Measurements from ENCODE around the gene ZFP36L1.

Gene ZFP36L1

DNA sequence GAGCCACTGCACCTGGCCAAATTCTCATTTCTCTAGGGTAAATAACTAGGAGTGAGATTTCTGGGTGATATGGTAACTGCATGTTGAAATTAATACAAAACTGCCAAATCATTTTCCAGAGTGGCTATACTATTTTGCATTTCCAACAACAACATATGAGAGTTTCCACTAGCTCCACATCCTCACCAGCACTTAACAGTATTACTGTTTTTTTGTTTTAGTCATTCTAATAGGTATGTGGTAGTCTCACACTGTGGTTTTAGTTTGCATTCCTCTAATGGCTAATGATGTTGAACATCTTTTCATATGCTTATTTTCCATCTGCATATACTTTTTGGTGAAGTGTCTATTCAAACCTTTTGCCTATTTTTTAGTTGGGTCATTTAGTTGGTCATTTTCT is 5.8 kb upstream of the ZFP36L1 start:
- intact Hi-C loops (cut with DNase I): no loop called here
- DNase-seq: no peak

DNA sequence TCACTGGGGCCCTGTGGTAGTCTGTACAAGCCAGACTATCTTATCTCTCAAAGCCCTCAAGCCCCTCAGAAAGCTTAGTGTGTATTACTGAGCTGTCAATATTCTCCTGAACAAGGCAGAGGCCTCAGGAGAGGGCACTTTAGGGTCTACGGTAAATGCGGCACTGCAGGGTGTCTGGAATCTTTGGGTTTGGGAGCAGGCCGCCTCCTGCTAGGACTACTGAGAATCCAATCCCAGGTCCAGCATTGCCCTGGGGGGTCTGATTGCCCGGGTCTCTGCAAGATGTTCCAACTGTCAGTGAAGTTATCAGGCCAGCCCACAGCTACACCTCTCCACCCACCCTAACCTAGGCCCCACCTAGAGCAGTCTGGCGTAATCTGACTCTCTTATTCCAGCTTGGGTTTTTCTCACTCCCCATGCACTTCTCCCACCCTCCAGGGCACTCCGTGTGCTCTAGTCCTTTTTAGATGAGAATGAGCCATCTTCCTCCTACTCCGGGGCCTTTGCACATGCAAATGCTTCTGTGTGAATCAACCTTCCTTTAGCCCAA is 4.3 kb upstream of the ZFP36L1 start:
- DNase-seq: peak in 1 of 10 donors; percentile 62
- intact Hi-C loops (cut with DNase I): no loop called here

GRCh38 chr14:68796418-68797101 is 3.7 kb upstream of the ZFP36L1 start:
- DNase-seq: no peak
- intact Hi-C loops (cut with DNase I): no loop called here

DNA sequence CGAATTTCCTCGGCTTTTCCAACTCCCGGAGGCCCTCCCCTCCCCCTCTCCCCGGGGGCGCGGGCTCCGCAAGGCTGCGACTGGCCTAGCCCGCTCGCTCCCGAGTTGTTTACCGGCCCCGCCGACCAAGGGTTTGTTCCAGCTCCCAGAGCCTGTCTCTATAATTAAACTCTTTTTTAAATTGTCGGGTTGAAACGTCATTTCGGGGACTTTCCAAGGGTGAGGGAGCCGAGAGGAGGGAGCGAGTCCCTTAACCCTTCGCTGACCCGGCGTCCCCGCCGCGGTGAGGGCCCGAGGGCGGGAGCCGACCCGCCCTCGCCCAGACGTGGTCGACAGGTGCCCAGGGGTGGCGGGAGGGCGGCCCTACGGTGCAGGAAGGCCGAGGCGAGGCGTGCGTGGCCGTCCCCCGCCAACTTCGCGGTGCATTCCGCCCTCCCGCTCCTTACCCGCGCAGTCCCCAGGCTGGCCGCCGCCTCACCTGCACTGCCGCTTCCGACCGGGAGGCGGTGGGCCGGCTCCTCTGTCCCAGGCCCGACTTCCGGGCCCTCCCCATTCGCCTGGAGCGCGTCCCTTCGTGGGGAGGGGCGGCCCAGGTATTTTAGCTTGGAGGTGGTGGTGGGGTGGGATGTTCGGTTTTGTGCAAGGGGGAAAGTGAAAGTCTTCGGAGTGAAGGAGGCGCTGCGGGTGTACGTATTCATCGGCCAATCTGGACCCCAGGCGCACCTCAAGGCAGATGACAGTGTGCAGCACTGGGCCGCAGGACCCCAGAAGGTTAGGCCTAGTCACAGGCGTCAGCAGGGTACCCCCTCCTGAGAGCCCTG is 2.9 kb upstream of the ZFP36L1 start:
- peak in 8 of 10 donors; percentile 42 to 93 (median 64) for DNase-seq
- intact Hi-C loops (cut with DNase I): no loop called here

DNA sequence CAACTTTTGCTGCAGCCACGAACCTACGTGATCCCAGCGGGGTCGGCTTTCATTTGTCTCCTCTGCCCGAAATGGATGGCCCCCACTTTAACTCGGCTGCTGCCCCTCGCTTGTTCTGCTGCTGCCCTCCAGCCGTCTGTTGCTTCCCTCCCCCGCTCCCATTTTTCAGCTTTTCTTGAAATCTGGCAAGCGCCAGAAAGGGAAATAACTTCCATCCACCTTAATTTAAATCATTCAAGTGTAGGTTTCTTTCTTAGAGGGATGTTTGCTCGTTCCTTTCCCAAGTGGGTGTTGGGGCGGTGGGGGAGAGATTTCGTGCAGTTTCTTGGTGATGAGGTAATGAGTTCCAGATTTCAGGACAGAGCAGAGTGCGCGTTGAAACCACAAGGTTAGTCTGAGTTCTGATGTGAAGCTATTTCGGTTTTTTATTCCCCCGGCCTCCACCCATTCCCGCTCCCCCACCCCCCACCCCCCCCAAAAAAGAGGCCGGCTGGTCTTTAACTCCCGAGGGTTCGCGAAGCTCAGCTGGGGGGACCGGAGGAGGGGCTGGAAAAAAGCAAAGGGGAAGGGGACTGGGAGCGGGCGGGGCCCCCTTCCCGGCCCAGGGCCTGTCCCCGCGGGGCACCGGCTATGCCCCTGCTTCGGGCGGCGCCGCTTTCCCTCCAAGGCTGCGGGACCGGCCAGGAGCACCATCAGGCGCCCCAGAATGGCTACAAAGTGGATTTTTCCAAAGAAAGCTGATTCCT is 2.2 kb upstream of the ZFP36L1 start:
- peak in 1 of 10 donors; percentile 75 for DNase-seq
- intact Hi-C loops (cut with DNase I): no loop called here

- intact Hi-C loops (cut with DNase I): no loop called here
- DNase-seq: peak in 7 of 10 donors; percentile 36 to 92 (median 58)
Observed at GRCh38 chr14:68794130-68794850, 1.4 kb upstream of the ZFP36L1 start.

DNA sequence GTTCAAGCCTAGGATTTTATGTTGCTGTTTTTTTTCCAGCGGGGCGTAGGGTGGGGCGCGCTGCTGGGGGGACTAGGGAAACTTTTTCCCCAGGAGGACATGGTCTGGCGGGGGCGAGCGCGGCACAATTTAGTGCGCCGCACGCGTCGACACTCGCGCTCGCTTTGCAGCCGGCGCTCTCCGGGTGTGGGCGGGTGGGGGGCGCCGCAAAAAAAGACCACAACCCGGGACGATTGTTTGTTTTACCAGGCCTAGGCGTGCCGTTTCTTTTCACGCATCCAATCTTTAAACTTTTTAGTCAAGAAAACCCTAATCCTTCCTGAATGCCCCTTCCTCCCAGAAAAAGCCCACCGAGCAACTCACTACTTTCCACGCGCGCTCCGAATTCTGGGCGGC is 865 bp upstream of the ZFP36L1 start:
- no peak for DNase-seq
- intact Hi-C loops (cut with DNase I): no loop called here

GRCh38 chr14:68792678-68792978 is 239 bp downstream of the ZFP36L1 start:
- no peak for DNase-seq
- intact Hi-C loops (cut with DNase I): no loop called here

- intact Hi-C loops (cut with DNase I): no loop called here
- DNase-seq: peak in 1 of 10 donors; percentile 66
Observed at GRCh38 chr14:68791902-68792677, 777 bp downstream of the ZFP36L1 start.

DNA sequence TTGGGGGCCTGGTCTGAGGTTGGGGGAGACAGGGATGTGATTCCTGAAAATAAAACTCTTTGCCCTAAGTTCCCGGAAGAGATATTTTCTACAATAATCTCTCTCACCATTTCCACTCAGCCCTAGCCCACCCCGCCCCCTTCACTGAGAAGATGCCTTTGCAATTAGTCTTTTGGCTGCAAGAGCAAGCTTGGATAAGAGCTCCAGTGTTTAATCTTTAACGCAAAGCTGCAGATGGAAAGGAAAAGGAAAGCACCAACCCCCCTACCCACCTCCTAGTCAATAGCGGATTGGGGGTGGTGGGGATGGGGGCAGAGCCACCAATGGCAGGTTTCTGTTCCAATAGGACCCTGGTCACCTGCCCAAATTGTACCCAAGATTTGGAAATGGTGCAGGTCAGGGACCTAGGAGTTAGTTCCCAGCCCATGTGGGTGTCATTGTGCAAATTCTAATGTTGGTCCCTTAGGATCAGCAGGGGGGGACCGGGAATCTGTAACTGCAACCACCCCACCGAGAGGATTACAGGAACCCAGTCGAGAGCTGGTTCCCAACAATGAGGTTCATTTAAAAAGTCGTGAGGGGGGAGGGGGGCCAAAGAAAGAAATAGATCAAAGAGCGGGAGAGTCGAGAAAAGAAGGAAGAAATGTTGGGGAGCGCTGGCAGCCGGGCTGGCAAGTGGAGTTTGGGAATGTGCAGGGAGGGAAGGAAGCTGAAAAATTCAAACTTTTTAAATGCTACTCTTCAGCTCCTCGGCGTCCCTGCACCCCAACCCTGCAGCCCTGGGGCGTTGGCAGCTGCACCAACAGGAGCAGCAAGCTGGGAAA is 1.6 kb downstream of the ZFP36L1 start:
- intact Hi-C loops (cut with DNase I): no loop called here

DNA sequence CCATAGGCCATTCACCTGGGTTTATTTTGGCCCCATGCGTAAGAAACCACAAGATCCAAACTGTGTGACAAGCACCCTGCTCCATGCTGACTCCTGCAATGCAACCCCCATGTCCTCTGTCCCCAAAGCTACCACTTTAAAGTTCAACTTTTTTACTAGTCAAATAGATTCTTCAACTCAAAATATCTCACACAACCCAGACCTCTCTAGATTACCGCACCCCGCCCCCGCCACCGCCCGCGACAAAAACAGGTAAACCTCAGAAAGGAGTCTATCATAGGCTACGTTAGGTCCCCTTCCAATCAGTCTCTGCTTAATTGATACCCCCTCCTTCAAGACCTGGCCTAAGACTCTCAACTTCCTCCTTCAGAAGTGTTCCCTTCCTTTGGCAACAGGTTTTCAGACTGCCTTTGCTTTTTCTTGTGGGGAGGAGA is 2.2 kb downstream of the ZFP36L1 start:
- intact Hi-C loops (cut with DNase I): no loop called here
- DNase-seq: no peak

More for the DNA sequence above, 1.6 kb downstream of the ZFP36L1 start:
- DNase-seq: peak in 1 of 10 donors; percentile 62

DNA sequence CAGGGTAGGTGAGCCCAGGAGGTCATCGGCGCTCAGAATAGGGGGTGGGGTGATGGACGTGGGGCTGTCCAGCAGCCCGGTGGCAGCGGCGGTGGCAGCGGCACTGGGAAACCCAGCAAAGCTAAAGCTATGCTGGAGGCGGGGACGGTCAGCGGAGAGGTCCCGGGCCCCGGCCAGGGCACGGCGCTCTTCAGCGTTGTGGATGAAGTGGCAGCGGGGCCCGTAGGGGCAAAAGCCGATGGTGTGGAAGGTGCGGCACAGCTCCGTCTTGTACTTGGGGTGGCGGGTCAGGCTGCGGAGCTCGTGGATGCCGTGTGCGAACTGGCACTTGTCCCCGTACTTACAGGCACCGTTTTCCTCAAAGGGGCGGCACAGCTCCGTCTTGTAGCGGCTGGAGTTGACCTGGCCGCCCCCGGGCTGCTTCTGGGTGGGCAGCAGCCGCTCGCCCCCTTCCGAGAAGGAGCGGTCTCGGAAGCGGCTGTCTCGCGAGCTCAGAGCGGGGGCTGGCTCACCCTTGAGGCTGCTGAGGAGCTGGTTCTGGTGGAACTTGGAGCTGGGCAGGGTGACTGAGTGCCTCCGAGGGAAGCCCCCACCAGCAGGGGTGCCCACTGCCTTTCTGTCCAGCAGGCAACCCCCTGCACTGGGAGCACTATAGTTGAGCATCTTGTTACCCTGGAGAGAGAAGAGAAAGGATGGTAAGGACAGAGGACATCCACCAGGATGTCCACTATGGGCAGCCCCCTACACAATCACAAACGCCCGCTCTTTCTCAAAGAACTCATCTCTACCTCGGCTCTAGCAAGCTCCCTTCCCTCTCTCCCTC is 2.8 kb downstream of the ZFP36L1 start:
- peak in 2 of 10 donors; percentile 55 to 90 for DNase-seq
- intact Hi-C loops (cut with DNase I): loop anchor here (1.0 kb wide), 1 partner anchor 542 kb away; no protein-coding TSS in a partner anchor

GRCh38 chr14:68788996-68789820 is 3.7 kb downstream of the ZFP36L1 start:
- peak; percentile 61 to 97 (median 78) for DNase-seq
- intact Hi-C loops (cut with DNase I): loop anchor here (1.0 kb wide), 1 partner anchor 541 kb away; no protein-coding TSS in a partner anchor

DNA sequence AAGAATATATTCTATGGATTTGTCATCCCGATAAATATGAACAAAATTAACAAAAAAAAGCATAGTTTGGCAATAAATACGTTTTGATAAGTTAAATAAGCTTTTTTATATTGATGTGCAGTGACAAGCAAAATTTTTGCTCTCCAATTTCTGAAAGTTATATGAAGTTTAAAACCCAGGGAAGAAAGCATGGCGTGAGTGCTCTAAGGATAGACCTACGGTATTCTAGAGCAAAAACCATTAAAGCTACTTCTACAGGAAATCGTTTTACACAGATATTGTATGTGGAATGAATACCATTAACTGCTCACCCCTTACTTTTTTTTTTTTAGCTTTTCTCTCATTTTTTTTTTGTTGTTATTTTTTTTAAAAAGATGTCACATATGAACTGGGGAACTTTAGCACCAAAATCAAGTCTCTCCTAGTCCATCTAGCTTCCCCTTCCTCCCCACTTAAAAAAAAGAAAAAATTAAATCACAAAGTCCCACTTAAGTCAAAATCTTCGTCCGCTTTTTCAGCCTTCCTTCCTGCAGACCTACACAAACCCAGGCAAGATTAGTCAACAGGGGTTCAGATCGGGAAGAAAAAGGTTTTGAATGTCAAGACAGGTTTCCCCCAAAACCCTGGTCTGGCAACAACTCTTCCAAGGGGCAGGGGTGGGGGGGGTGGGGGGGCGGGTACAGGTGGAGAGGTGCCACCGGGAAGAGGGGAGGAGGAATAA is 4.4 kb downstream of the ZFP36L1 start:
- DNase-seq: no peak
- intact Hi-C loops (cut with DNase I): no loop called here

- intact Hi-C loops (cut with DNase I): no loop called here
- DNase-seq: peak in 1 of 10 donors; percentile 86
Observed at GRCh38 chr14:68787092-68787992, 5.5 kb downstream of the ZFP36L1 start.

Measured in posterior cingulate gyrus (tissue), 11 donors.